ENCODE measurements around the gene ANO8. TPM values are rescaled to one million over a fixed set of nuclear protein-coding genes. Genes with fewer than 3 reads are reported as not detected.

The ANO8 gene
- total and polyA plus RNA-seq, 7 experiments from 2014 or later: 0.26 to 22.3 (median 15.6) TPM

DNA sequence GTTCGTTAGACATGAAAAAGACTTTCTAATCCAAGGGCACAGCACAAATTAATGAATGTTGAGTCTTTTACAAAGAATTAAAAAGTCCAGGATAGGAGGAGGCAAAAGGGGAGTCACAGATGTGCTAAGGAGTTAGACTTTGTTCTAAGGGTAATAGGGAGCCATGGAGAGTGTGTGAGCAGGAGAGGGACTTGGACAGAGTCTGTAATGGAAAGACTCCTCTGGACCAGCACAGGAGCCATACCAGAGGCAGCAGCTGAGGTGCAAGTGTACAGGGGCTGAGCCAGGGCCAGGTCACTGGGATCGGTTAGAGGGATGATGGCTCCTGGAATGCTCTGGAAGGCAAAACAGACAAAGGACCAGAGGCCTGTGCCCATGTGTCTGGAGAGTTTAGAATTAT lies 13.2 kb upstream of the ANO8 start:
- Histone ChIP-seq H3K4me3 (ENCODE audit: low read length) (no peak overlapping the region), H3K36me3 (ENCODE audit: control insufficient read depth in 2 of 3, insufficient read depth in 3 of 3, low read length in 3 of 3) (no peaks in the 10 kb centered on the region), H3K9me3 (ENCODE audit: control insufficient read depth in 2 of 3, low read length in 3 of 3) (no peaks in the 10 kb centered on the region), H3K27ac (ENCODE audit: low read depth, low read length) (no peak overlapping the region), H3K4me1 (ENCODE audit: control insufficient read depth in 2 of 2, insufficient read depth in 2 of 2, low read length in 2 of 2) (peaks cover 0 to 5% of the 10 kb centered on the region in 2 donors), H3K27me3 (ENCODE audit: control insufficient read depth in 2 of 2, insufficient read depth in 2 of 2, low read length in 2 of 2) (peaks cover 0 to 2% of the 10 kb centered on the region in 2 donors)
- H3K27me3 Mint-ChIP-seq: peaks cover 4 to 20% (median 13%) of the 10 kb centered on the region in 5 donors
- CTCF ChIA-PET: interaction anchor here (0.8 to 1.6 kb wide), 3 partner anchors 23 to 72 kb away, joined by 3 to 5 read pairs (median 4); partner anchors contain the start of gene MVB12A
- POLR2A ChIA-PET: interaction anchor here (1.0 kb wide), 1 partner anchor 37 kb away, joined by 3 read pairs; no protein-coding TSS in a partner anchor
- intact Hi-C loops (cut with micrococcal nuclease): loop anchor here in 1 of 2 donors (2.0 kb wide), 1 partner anchor 19 kb away; no protein-coding TSS in a partner anchor
- DNase-seq (no peak), ATAC-seq (no peak)
- no peaks in the 10 kb centered on the region for H3K36me3 Mint-ChIP-seq
- H3K4me3 Mint-ChIP-seq: no peak overlapping the region
- peaks cover 0 to 1% (median 0%) of the 10 kb centered on the region in 11 donors for H3K9me3 Mint-ChIP-seq
- H3K4me1 Mint-ChIP-seq: peaks cover 0 to 23% (median 6%) of the 10 kb centered on the region in 7 donors
- peak overlapping the region in 1 of 9 donors; percentile 23 for H3K27ac Mint-ChIP-seq

DNA sequence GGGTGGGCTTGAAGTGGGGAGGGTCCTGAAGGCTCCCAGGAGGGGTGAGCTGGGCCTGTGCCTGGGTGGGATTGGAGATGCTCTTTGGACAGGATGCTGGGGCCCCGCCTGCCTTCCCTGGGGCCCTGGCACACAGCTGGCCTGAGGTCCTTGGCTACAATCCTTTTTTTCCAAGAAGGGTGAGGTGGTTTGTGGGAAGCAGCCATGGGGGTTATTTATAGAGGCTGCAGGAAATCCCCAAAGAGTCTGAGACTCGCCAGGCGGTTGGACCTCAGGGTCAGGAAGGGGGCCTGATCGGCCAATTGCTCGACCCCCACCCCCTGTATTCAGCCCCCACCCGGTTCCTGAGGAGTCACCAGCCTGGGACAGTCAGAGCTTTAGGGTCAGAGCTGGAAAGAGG lies 12.7 kb upstream of the ANO8 start:
- H3K9me3 Mint-ChIP-seq: peaks cover 0 to 1% (median 0%) of the 10 kb centered on the region in 11 donors
- H3K27me3 Mint-ChIP-seq: peaks cover 4 to 20% (median 13%) of the 10 kb centered on the region in 5 donors
- H3K4me1 Mint-ChIP-seq: peaks cover 0 to 23% (median 6%) of the 10 kb centered on the region in 7 donors
- ATAC-seq (no peak), DNase-seq (no peak)
- peaks cover 0 to 5% of the 10 kb centered on the region in 2 donors for H3K4me1 ChIP-seq (ENCODE audit: control insufficient read depth in 2 of 2, insufficient read depth in 2 of 2, low read length in 2 of 2)
- no peaks in the 10 kb centered on the region for H3K36me3 ChIP-seq (ENCODE audit: control insufficient read depth in 2 of 3, insufficient read depth in 3 of 3, low read length in 3 of 3)
- intact Hi-C loops (cut with micrococcal nuclease): loop anchor here in 1 of 2 donors (2.0 kb wide), 1 partner anchor 19 kb away; no protein-coding TSS in a partner anchor
- ChIA-PET CTCF (interaction anchor here (0.7 to 1.6 kb wide), 4 partner anchors 24 to 117 kb away, joined by 3 to 5 read pairs (median 4); partner anchors contain the start of gene MVB12A), POLR2A (interaction anchor here (1.0 kb wide), 1 partner anchor 37 kb away, joined by 3 read pairs; no protein-coding TSS in a partner anchor)
- no peaks in the 10 kb centered on the region for H3K9me3 ChIP-seq (ENCODE audit: control insufficient read depth in 2 of 3, low read length in 3 of 3)
- H3K27me3 ChIP-seq (ENCODE audit: control insufficient read depth in 2 of 2, insufficient read depth in 2 of 2, low read length in 2 of 2): peaks cover 0 to 2% of the 10 kb centered on the region in 2 donors
- peaks cover 0 to 2% (median 0%) of the 10 kb centered on the region in 5 donors for H3K36me3 Mint-ChIP-seq
- H3K4me3 Mint-ChIP-seq: no peak overlapping the region
- H3K27ac ChIP-seq (ENCODE audit: low read depth, low read length): no peak overlapping the region
- H3K27ac Mint-ChIP-seq: no peak overlapping the region
- no peak overlapping the region for H3K4me3 ChIP-seq (ENCODE audit: low read length)

DNA sequence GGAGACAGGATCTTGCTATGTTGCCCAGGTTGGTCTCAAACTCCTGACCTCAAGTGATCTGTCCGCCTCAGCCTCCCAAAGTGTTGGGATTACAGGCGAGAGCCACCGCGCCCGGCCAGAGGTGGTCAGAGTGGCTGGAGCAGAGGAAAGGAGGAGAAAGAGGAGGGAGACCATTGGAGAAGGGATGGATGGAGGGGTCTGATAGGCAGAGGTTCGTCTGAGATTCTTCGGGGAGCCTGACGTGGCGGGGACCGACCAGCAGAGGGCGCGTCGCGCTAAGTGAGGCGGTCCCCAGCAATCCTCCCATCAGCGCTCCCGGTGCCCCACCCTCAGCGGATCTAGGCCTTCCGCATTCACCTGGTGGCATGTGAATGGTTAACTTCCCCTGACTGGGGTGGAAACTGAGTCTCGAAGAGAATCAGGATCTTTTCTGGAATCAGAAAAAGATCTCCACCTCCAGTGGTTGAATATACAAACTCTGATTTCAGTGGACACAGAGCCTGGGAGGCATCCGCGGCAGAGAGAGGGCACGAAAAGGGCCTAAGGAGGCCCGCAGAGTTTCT lies 11.5 kb upstream of the ANO8 start:
- H3K4me1 Mint-ChIP-seq: peaks cover 0 to 15% (median 6%) of the 10 kb centered on the region in 7 donors
- peaks cover 0 to 2% (median 0%) of the 10 kb centered on the region in 5 donors for H3K36me3 Mint-ChIP-seq
- peaks cover 0 to 1% (median 0%) of the 10 kb centered on the region in 11 donors for H3K9me3 Mint-ChIP-seq
- ATAC-seq: peak; percentile 98
- DNase-seq: peak; percentile 46 to 85 (median 71)
- ChIA-PET CTCF (interaction anchor here (0.9 to 2.3 kb wide), 8 partner anchors 37 to 120 kb away, joined by 3 to 18 read pairs (median 5); partner anchors contain the start of gene DDA1), POLR2A (interaction anchor here (0.6 kb wide), 1 partner anchor 223 kb away, joined by 4 read pairs; no protein-coding TSS in a partner anchor)
- Histone ChIP-seq H3K9me3 (ENCODE audit: control insufficient read depth in 2 of 3, low read length in 3 of 3) (no peaks in the 10 kb centered on the region), H3K36me3 (ENCODE audit: control insufficient read depth in 2 of 3, insufficient read depth in 3 of 3, low read length in 3 of 3) (peaks cover 0 to 6% (median 0%) of the 10 kb centered on the region in 3 experiments), H3K4me1 (ENCODE audit: control insufficient read depth in 2 of 2, insufficient read depth in 2 of 2, low read length in 2 of 2) (peaks cover 0 to 5% of the 10 kb centered on the region in 2 donors), H3K27me3 (ENCODE audit: control insufficient read depth in 2 of 2, insufficient read depth in 2 of 2, low read length in 2 of 2) (peaks cover 0 to 2% of the 10 kb centered on the region in 2 donors), H3K27ac (ENCODE audit: low read depth, low read length) (no peak overlapping the region), H3K4me3 (ENCODE audit: low read length) (no peak overlapping the region)
- intact Hi-C loops (cut with micrococcal nuclease): loop anchor here (1.0 to 2.0 kb wide), 6 partner anchors 12 to 120 kb away; partner anchors contain the start of gene ANO8 (in 1 of the 2)
- peak overlapping the region in 2 of 9 donors; percentile 13 to 46 for H3K27ac Mint-ChIP-seq
- H3K4me3 Mint-ChIP-seq: no peak overlapping the region
- peaks cover 4 to 19% (median 7%) of the 10 kb centered on the region in 5 donors for H3K27me3 Mint-ChIP-seq

DNA sequence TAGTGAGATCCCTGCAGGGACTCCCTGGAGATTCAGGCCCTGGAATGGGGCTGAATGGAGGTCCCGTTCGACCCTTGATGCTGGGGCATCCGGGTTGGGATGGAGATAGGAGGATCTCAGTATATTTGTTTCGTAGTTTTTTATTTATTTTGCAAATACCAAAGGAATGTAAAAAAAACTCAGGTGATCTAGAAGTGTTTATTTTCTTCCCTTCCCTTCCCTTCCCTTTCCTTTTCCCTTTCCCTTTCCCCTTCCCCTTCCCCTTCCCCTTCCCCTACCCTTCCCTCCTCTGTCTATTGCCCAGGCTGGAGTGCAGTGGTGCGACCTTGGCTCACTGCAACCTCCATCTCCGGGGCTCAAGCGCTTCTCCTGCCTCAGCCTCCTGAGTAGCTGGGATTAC lies 7.2 kb upstream of the ANO8 start:
- H3K36me3 Mint-ChIP-seq: peaks cover 0 to 2% (median 0%) of the 10 kb centered on the region in 5 donors
- Histone ChIP-seq H3K27me3 (ENCODE audit: control insufficient read depth in 2 of 2, insufficient read depth in 2 of 2, low read length in 2 of 2) (no peaks in the 10 kb centered on the region), H3K36me3 (ENCODE audit: control insufficient read depth in 2 of 3, insufficient read depth in 3 of 3, low read length in 3 of 3) (peaks cover 0 to 11% (median 0%) of the 10 kb centered on the region in 3 experiments), H3K27ac (ENCODE audit: low read depth, low read length) (no peak overlapping the region), H3K4me1 (ENCODE audit: control insufficient read depth in 2 of 2, insufficient read depth in 2 of 2, low read length in 2 of 2) (peaks cover 6 to 12% of the 10 kb centered on the region in 2 donors), H3K4me3 (ENCODE audit: low read length) (no peak overlapping the region), H3K9me3 (ENCODE audit: control insufficient read depth in 2 of 3, low read length in 3 of 3) (no peaks in the 10 kb centered on the region)
- H3K27me3 Mint-ChIP-seq: no peaks in the 10 kb centered on the region
- ATAC-seq: no peak
- no peak overlapping the region for H3K4me3 Mint-ChIP-seq
- no peak overlapping the region for H3K27ac Mint-ChIP-seq
- H3K4me1 Mint-ChIP-seq: peaks cover 6 to 27% (median 13%) of the 10 kb centered on the region in 7 donors
- POLR2A ChIA-PET: no interaction called here
- no peak for DNase-seq
- CTCF ChIA-PET: interaction anchor here (0.7 to 1.4 kb wide), 3 partner anchors 10 to 43 kb away, joined by 4 to 5 read pairs (median 4); no protein-coding TSS in a partner anchor
- no peaks in the 10 kb centered on the region for H3K9me3 Mint-ChIP-seq
- intact Hi-C loops (cut with micrococcal nuclease): no loop called here

DNA sequence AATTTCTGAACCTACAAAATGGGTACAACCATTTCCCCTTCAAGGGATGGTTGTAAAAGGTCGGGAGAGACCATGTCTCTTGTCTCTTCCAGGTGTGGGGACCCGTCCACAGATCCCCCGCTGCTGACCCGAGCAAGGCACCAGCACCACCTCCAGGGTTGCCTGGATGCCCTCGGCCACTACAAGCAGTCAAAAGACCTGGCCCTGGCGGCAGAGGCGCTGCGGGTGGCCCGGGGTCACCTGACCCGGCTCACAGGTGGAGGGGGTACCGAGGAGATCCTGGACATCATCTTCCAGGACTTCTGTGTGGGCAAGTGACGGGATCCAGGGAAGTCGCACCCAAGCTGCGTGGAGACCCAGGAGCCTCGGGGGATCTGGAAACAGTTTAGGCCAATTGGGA lies 6.7 kb upstream of the ANO8 start:
- ChIA-PET CTCF (interaction anchor here (1.4 kb wide), 1 partner anchor 9 kb away, joined by 5 read pairs; no protein-coding TSS in a partner anchor), POLR2A (no interaction called here)
- Mint-ChIP-seq H3K27ac (no peak overlapping the region), H3K27me3 (no peaks in the 10 kb centered on the region), H3K4me1 (peaks cover 8 to 27% (median 12%) of the 10 kb centered on the region in 7 donors), H3K4me3 (no peak overlapping the region), H3K9me3 (no peaks in the 10 kb centered on the region), H3K36me3 (peaks cover 0 to 2% (median 0%) of the 10 kb centered on the region in 5 donors)
- H3K4me1 ChIP-seq (ENCODE audit: control insufficient read depth in 2 of 2, insufficient read depth in 2 of 2, low read length in 2 of 2): peaks cover 6 to 15% of the 10 kb centered on the region in 2 donors
- ATAC-seq (no peak), DNase-seq (no peak)
- intact Hi-C loops (cut with micrococcal nuclease): no loop called here
- peaks cover 0 to 11% (median 0%) of the 10 kb centered on the region in 3 experiments for H3K36me3 ChIP-seq (ENCODE audit: control insufficient read depth in 2 of 3, insufficient read depth in 3 of 3, low read length in 3 of 3)
- H3K4me3 ChIP-seq (ENCODE audit: low read length): no peak overlapping the region
- no peaks in the 10 kb centered on the region for H3K9me3 ChIP-seq (ENCODE audit: control insufficient read depth in 2 of 3, low read length in 3 of 3)
- H3K27ac ChIP-seq (ENCODE audit: low read depth, low read length): no peak overlapping the region
- no peaks in the 10 kb centered on the region for H3K27me3 ChIP-seq (ENCODE audit: control insufficient read depth in 2 of 2, insufficient read depth in 2 of 2, low read length in 2 of 2)

DNA sequence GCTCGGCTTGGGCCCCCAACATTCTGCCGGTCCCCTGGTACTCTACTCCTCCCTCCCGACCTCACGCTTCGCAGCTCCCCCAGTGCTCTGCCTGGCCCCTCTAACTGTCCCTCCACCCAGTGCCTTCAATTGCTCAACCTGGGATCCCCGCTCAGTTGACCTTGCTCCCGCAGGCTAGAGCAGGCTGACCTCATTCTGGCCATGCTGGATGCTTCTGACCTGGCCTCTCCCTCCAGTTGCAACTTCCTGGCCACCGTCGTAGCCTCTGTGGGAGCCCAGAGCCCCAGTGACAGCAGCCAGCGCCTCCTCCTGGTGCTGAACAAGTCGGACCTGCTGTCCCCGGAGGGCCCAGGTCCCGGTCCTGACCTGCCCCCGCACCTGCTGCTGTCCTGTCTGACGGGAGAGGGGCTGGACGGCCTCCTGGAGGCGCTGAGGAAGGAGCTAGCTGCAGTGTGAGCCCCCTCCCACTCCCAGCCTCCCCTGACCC lies 6.3 kb upstream of the ANO8 start:
- CTCF ChIA-PET: no interaction called here
- peaks cover 0 to 11% (median 0%) of the 10 kb centered on the region in 3 experiments for H3K36me3 ChIP-seq (ENCODE audit: control insufficient read depth in 2 of 3, insufficient read depth in 3 of 3, low read length in 3 of 3)
- peaks cover 5 to 26% (median 8%) of the 10 kb centered on the region in 7 donors for H3K4me1 Mint-ChIP-seq
- H3K27ac ChIP-seq (ENCODE audit: low read depth, low read length): no peak overlapping the region
- no peak overlapping the region for H3K27ac Mint-ChIP-seq
- ATAC-seq (no peak), DNase-seq (no peak)
- intact Hi-C loops (cut with micrococcal nuclease): no loop called here
- H3K27me3 Mint-ChIP-seq: no peaks in the 10 kb centered on the region
- no peaks in the 10 kb centered on the region for H3K9me3 Mint-ChIP-seq
- H3K4me1 ChIP-seq (ENCODE audit: control insufficient read depth in 2 of 2, insufficient read depth in 2 of 2, low read length in 2 of 2): peaks cover 6 to 13% of the 10 kb centered on the region in 2 donors
- no peaks in the 10 kb centered on the region for H3K27me3 ChIP-seq (ENCODE audit: control insufficient read depth in 2 of 2, insufficient read depth in 2 of 2, low read length in 2 of 2)
- POLR2A ChIA-PET: no interaction called here
- H3K4me3 ChIP-seq (ENCODE audit: low read length): no peak overlapping the region
- no peak overlapping the region for H3K4me3 Mint-ChIP-seq
- peaks cover 0 to 2% (median 0%) of the 10 kb centered on the region in 5 donors for H3K36me3 Mint-ChIP-seq
- H3K9me3 ChIP-seq (ENCODE audit: control insufficient read depth in 2 of 3, low read length in 3 of 3): no peaks in the 10 kb centered on the region
